GM18507 (cell line): ENCODE data around the gene CEACAM19.
"Not testable (repeated sequence)": the region's sequence is repeated elsewhere in the genome, so short reads cannot be mapped to it uniquely, and the experiment has no call there.

Source experiments
- DNase-seq: peaks from one replicate; pipeline ENCODE4 v3.0.0; 2011; ENCODE audit warnings: low read depth; ENCODE audit not compliant: insufficient read length; ENCODE audit errors: extremely low spot score
- FAIRE-seq: peaks from 2 replicates; lab custom pipeline; 2011; peaks lifted over from hg19 to GRCh38; lab: Jason Lieb, UNC

Gene CEACAM19

GRCh38 chr19:44694184-44694579 lies 22.9 kb downstream of the CEACAM19 start:
- no peak for FAIRE-seq
- DNase-seq = no peak

- no peak for FAIRE-seq
- no peak for DNase-seq
These were observed 25.8 kb downstream of the CEACAM19 start for GRCh38 chr19:44696939-44697669.

- no peak for DNase-seq
- FAIRE-seq = no peak
These were observed 26.4 kb downstream of the CEACAM19 start for GRCh38 chr19:44697670-44698034.

GRCh38 chr19:44698492-44699201 lies 27.4 kb downstream of the CEACAM19 start, which contains the start of gene CEACAM16:
Gene CEACAM16, plus strand, starts transcription at chr19:44699151. Its CDS starts 2,306 bp downstream, at chr19:44701457.
- DNase-seq (no peak), FAIRE-seq (no peak)

GRCh38 chr19:44700547-44700946 lies 29.3 kb downstream of the CEACAM19 start:
- no peak for FAIRE-seq
- no peak for DNase-seq

GRCh38 chr19:44701228-44701627 lies 29.9 kb downstream of the CEACAM19 start:
- DNase-seq = no peak
- no peak for FAIRE-seq

GRCh38 chr19:44702551-44703176 lies 31.4 kb downstream of the CEACAM19 start:
- no peak for DNase-seq
- no peak for FAIRE-seq

GRCh38 chr19:44703336-44704078 lies 32.2 kb downstream of the CEACAM19 start:
- DNase-seq = no peak
- FAIRE-seq = no peak

- no peak for DNase-seq
- no peak for FAIRE-seq
These were observed 33.7 kb downstream of the CEACAM19 start for GRCh38 chr19:44704982-44705381.

GRCh38 chr19:44705502-44706010 lies 34.3 kb downstream of the CEACAM19 start:
- FAIRE-seq = no peak

GRCh38 chr19:44706506-44707236 lies 35.4 kb downstream of the CEACAM19 start:
- no peak for FAIRE-seq

More at GRCh38 chr19:44705502-44706010, 34.3 kb downstream of the CEACAM19 start:
- DNase-seq = no peak

GRCh38 chr19:44707794-44708193 lies 36.5 kb downstream of the CEACAM19 start:
- FAIRE-seq (no peak), DNase-seq (no peak)

More at GRCh38 chr19:44706506-44707236, 35.4 kb downstream of the CEACAM19 start:
- no peak for DNase-seq

- FAIRE-seq = no peak
- no peak for DNase-seq
These were observed 37.7 kb downstream of the CEACAM19 start for GRCh38 chr19:44708940-44709339.

- FAIRE-seq, DNase-seq: not testable (repeated sequence)
These were observed 38.4 kb downstream of the CEACAM19 start for GRCh38 chr19:44709434-44710266.

- no peak for FAIRE-seq
- DNase-seq = no peak
These were observed 39.2 kb downstream of the CEACAM19 start for GRCh38 chr19:44710483-44710882.

- DNase-seq (no peak), FAIRE-seq (no peak)
These were observed 41.7 kb downstream of the CEACAM19 start for GRCh38 chr19:44712864-44713515.

- FAIRE-seq (no peak), DNase-seq (no peak)
These were observed 43.4 kb downstream of the CEACAM19 start for GRCh38 chr19:44714597-44715169.
